HG02763 (cell line): Measurements from ENCODE around the gene IFNL3.

ENCODE experiments used
- ATAC-seq: cut with Tn5 transposase; IDR thresholded peaks from one replicate; pipeline ENCODE4 v1.9.1; 2021; ENCODE audit warnings: mild to moderate bottlenecking, moderate library complexity; ENCODE audit not compliant: unreplicated experiment

Gene IFNL3

DNA sequence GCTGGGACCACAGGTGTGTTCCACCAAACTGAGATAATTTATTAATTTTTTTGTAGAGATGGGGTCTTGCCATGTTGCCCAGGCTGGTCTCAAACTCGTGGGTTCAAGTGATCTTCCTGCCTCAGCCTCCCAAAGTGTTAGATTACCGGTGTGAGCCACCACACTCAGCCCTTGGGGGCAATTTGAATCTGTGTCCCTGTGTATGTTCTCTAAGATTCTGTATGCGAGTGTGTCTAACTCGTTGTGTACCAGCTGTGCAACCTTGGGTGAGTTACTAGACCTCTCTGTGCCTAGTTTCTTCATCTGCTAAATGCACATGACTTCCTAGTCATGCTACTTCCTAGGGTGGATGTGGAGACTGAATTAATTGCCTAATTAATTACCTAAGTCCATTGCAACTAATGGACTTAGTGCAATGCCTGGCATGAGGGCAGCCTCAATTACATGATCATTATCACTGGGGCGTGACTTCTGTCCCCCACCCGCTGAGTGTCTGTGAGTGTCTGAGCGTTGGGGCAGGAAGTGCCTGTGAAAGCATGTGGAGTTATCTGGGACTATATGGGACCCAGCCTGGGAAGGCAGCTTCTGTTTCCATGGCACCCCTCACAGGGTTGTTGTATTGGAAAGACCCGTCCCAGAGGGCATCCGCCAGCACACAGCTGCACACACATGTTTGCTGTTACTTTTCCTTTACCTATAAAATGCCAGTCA, 49.8 kb downstream of the IFNL3 start:
- ATAC-seq: no peak

DNA sequence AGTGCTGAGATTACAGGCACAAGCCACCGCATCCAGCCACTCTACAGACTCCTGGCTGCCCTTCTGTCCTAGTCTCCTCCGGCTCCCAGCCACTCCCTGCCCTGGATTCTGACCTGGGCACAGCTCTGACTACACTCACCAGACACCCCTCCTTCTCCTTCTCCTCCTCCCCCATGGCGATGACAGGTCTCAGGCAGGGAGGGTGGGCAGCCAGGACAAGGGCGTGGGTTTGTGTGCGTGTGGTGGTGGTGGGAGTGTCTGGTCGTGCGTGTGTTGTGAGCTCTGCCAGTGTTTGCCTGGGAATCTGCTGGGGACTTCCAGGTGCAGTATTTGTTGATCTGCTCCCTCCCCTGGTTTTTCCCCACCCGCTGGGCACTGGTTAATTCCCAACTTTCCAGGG, 51.0 kb downstream of the IFNL3 start:
- ATAC-seq: no peak
